ENCODE measurements around the gene CABCOCO1.
A peak's percentile ranks its signal among the peaks of the same experiment; 100 is the strongest.

Gene CABCOCO1

DNA sequence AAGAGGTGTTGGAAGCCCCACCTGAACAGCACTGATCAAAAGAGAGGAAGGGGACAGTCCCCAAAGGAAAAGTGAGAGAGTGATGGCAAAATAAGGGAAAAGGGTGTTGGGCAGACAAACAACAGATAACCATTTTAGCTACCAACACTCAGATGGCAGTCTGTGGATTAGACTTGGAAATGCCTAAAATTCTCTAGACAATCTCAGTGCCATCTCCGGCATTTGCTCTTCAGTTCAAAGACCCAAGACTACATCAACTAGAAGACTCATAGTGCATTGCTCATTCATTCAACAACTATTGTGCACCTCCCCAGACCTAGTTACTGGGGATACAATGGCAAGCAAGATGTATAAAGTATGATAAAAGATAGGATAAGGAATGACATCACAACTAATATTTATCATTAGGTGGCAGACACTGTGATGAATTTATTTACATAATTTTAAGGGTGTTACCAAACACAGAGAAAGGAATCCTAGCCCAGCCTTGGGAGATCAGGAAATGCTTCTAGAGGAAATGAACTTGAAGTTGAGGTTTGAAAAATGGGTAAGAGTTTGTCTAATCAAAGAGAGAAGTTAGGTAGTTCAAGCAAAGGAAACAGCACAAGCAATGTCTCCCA is 129.5 kb downstream of the CABCOCO1 start:
- DNase-seq = no peak

DNA sequence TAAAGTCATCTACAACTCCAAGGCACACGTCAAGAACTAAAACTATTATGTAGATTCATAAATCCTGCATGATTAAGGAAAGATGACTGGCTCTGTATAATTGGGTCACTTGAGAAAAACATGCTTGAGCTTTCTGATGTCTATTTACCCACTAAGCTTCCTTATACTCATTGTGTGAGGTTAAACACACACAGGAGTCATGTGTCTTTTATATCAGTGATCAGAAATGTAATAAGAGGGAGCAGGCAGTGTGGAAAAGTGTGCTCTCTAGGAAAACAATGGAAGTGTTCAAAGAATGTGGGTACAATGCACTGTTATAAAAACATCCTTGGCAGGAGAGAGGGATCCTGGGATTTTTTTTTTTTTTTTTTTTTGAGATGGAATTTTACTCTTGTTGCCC is 130.2 kb downstream of the CABCOCO1 start:
- DNase-seq = no peak

DNA sequence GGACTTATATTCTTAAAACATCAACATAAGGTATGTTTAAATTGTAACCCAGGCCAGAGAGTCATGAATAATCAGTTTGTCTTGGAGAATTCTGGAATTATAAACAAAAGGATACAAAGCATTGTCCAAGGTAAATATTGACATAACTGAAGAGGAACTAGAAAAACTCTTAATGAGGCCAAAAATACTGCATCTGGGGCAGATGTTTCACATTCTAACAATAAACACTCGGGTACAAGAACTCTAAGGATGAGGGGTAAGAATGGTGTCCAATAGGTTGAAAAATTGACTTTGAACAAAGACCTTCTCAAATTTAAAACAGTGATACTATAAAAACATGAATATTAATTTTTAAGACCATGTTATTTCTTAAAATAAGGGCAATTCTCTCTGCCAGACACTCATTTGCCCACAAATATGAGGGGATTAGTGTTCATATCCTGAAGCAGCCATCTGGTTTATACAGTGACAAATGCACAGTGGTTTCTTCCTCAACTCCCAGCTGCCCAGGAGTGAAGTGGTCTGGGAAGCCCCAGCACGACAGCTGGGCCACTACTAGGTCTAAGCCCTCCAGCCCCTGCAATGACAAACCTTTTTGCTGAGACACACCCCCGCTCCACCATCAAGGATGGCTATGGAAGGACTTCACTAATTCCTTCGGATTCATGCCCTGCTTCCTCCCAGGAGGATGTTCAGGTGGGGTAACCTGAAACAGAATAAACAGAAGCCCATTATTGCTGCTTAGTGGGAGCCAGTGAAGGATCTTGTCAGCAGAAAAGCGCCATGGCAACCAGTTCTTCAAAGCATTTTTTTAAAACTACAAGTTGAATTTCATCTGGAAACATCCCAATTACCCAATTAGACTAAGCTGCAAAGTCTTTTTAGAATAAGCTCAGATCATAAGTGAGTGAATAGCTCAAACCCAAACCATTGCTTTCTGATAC is 131.3 kb downstream of the CABCOCO1 start:
- peak; percentile 2 for DNase-seq

DNA sequence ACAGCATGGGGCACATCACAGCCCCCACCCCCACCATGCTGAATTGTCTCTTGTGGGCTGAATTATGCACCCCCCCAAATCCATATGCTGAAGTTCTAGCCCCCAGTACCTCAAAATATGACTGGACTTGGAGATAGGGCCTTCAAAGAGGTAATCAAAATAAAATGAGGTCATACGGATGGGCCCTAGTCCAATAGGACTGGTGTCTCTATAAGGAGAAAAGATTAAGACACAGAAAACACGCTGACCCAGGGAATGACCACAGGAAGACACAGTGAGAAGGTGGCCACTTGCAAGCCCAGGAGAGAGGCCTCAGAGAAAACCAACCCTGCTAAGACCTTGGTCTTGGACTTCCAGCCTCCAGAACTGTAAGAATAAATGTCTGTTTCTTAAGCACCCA is 132.4 kb downstream of the CABCOCO1 start:
- no peak for DNase-seq

DNA sequence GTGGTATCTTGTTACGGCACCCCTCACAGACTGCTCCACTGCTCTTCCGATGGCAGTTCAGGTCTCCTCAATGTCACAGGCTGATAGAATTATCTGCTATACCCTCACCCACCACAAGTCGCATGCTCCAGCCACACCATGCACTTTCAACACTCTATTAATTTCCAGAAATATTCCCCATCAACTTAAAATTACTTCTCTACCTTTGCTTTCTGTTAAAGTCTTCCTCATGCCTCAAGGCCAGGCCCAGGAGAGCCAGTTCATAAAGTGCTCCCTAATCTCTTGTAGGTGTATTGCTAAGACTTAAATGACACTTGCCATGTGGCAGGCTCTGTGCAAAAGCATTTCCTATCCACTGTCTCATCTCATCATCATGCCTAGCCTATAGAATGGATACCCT is 132.8 kb downstream of the CABCOCO1 start:
- DNase-seq = no peak

DNA sequence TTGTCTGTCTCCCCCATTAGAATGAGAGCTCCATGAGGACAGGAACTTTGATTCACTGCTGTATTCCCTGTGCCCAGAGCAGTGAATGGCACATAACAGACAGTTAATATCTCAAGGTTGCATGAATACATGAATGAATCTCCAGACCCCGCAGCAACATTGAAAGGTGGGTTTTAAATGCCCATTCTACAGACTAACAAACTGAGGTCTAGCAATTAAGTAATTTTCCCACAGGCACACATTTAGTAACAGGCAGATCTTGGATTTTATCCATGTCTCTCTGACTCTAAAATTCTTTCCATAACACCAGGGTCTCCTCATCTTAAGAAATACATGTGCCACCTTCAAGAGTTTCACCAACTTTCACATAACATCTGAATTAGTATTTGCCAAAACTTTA is 134.1 kb downstream of the CABCOCO1 start:
- no peak for DNase-seq

DNA sequence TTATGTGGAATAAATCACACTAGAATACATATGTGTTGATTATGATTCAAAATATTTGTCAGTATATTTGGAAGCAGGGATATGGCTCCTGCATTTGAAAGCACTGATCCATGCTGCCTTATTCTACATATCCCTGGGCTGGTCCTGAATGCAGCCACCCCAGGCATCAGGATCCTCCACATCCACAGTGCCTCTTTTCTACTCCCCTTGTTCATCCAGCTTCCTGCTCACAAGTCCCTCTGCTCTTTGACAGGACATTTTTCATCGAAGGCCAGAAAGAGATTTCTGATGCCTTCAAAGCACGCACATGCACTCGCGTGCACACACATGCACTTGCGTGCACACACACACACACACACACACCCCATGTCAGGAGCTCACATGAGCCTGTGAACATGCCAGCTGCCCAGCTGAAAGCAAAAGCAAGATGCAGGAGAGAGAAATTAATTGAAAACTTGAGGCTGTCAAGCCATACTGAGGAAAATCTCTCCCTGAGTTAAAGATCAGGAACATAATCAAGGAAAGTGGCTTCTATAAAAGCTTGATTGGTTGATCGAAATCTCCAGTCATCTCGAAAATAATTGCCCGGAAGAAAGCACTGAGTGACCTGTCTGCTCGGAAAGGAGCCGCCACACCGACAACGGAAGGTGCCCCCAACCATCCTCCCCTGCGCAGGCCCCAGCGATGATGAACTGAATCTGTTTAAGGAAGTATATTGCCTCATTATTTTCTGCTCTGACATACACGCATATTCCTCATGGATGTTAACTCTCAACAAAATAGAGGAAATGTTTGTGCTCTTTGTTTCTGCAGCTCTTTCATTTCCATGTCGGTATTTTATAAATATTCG is 134.8 kb downstream of the CABCOCO1 start:
- no peak for DNase-seq

DNA sequence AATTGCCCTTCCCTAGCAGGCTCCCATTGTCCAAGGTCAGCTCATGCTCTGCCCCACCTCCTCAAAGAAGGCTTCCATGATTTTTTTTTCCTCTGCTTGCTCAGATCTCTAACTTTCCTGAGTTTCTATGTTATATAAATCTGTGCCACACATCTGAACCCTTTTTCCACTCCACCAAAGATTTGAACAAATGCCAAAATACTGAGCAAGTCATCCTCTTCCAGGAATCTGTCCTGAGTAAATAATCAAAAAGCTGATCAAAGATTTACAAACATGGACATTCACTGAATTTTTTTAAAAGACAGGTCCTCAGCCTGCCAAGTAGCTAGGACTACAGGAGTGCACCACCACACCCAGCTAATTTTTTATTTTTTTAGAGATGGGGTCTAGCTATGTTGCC is 136.0 kb downstream of the CABCOCO1 start:
- no peak for DNase-seq

DNA sequence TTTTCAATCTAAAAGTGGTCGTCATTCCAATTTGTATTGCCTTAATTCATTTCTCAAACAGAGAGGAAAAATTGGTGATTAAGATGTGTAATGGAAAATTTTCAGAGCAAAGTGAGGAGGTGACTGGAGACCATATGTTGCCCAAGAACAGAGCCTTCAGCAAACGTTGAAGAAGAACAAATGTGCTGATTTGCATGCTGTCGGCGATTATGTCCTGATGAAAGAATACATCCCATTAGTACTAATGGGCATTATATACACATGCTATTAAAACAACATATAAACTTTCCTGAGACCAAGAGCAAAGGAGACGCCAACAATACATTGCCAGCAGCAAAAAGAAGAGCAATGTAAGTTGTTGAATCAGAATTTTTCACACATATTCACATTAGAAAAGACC is 138.8 kb downstream of the CABCOCO1 start:
- no peak for DNase-seq

DNA sequence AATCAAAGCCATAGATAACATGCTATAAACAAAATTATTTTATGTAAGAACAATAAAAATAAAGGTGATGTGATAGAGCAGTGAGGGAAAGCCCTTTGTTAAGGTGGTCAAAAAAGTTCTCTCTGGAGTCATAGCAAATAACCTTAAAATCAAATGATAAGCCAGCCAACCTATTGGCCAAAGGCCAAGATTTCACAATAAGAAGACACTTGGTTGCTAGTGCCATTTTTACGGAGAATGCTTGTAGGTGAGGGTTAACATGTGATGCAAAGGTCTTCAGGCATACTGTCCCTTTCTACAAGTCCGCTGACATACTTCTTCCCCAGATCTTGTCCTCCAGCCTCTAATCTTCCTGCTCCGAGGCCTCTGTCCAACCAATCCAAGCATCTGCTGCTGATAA is 140.5 kb downstream of the CABCOCO1 start:
- DNase-seq = no peak

DNA sequence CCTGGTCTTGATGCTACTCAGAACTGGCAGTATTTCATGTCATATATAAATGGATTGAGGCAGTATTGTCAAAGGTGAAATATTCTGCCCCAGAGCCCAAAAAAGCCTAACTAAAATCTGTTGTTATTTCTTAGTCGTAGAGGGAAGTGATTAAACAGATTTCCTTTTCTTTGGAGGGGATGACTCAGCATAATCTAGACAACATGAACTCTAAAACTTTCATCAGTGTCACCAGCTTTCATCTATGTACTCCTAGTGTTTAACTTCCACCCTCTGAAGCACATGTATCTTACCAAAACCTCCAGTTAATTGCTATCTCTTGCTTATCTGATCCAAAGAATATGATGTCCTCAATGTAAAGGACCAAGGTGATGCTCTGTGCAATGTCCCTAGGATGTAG is 141.7 kb downstream of the CABCOCO1 start:
- no peak for DNase-seq

DNA sequence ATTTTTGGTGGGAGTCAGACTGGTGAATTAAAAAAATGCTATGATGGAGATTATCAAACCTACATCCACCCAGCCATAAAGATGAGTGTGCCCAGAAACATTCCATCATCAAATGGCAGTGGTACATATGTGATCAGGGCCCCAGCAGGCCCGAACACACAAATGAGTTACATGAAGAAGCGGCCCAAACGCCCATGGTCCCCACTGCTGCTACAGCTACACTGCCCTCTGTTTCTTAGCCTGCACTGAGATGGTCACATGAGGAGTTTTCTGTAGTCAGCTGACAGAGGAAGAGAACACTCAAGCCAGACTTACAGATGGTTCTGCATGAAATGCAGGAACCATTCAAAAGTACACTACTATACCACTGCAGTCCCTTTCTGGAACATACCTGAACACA is 142.4 kb downstream of the CABCOCO1 start:
- DNase-seq = no peak

DNA sequence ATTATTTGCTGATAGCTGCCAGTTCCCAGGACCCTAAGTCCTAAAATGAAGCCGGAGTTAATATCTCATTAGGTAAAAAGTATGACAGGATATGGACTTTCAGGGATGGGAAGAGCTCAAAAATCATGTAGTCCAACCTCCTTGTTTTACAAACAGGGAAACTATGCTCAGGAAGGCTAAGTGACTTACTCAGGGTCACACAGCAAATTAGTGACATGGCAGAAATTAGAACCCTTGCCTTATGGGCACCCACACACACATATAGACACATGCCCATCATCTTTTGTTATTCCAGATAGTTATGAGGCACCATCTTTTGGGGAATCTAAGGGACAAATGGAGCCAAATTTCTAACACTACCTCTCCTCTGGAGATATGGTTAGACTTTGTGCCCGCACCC is 147.5 kb downstream of the CABCOCO1 start:
- DNase-seq = no peak

DNA sequence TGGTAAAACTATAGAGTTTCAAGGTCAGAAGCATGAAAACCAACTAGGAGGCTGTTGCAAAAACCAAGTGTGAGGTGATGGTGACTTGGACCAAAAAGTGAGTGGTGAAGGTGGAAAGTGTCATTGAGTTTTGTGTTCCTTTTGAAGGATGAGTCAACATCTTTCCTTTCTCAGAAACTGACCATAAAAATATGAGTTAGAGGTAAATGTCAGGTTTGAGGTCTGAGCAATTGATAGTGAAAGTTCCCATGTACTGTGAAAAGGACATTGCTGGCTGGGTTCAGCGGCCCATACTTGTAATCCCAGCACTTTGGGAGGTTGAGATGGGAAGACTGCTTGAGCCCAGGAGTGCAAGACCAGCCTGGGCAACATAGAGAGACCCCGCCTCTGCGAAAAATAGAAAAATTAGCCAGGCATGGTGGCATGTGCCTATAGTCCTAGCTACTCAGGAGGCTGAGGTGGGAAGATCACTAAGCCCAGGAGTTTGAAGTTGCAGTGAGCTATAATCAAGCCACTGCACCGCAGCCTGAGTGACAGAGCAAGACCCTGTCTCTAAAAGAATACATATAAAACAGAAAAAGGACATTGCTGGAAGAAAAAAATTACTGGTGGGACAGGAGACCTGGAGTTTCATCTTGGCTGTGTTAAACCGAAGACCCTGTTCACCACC is 149.5 kb downstream of the CABCOCO1 start:
- no peak for DNase-seq

DNA sequence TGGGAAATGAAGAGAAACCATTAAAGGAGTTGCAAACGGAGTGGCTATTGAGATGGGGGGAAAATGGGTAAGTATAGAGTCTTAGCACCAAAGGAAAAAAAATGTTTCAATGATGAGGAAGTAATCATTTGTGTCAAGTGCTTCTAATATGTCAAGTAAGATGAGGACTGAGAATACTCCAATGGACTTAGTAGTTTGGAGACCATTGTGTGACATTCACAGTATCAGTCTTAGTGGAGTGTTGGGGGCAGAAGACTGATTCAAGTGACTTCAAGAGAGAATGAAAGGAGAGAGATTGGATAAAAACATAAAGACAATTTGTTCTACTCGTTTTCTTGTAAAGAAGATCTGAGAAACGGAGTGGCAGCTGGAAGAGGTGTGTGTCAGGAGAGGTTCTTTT is 150.2 kb downstream of the CABCOCO1 start:
- no peak for DNase-seq

DNA sequence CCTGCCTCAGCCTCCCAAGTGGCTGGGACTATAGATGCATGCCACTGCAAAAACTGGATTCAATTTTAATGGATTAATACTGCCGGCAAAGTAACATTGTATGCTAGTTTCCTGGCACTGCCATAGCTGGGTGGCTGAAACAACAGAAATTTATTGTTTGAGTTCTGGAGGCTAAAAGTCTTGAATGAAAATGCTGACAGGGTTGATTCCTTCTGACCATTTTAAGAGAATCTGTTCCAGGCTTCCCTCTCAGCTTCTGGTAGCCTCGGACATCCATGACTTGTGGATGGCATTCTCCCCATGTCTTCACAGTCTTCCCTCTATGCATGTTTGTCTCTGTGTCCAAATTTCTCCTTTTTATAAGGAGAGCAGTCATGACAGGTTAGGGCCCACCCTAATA is 151.4 kb downstream of the CABCOCO1 start:
- no peak for DNase-seq

DNA sequence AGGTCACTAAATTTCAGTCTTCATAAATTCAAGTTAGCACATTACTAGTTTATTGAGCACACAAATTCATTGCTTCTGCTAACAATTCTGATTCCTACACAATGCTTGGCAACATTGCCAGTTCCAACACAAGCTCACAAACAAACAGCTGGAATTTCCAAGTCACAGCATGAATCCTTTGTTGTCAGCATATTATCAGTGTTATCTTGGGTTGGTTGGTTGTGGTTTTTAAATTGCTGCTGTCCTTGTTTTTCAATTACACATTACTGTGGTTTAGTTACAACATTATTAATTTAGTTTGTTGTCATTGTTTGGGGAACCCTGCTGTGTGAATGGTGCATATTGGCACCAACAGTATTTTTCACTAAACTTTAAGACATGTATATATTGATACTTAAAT is 152.8 kb downstream of the CABCOCO1 start:
- DNase-seq = no peak
